ENCODE results near the gene ZNF646.
A peak's percentile ranks its signal among the peaks of the same experiment; 100 is the strongest.

Gene ZNF646

GRCh38 chr16:31114468-31114867 is 40.2 kb downstream of the ZNF646 start:
- no peak for TF ChIP-seq CTCF (conservative IDR thresholded peaks at IDR 0.05; ENCODE audit: low read depth, low read length)
- DNase-seq (ENCODE audit: low read depth) = no peak
- H3K4me3 ChIP-seq (ENCODE audit: low read depth, low read length) = no peak overlapping the region

- peak within 1 kb of the TSS; percentile 71 for H3K4me3 ChIP-seq (ENCODE audit: low read depth, low read length)
- TF ChIP-seq CTCF (conservative IDR thresholded peaks at IDR 0.05; ENCODE audit: low read depth, low read length) = no peak
- DNase-seq (ENCODE audit: low read depth) = peak; percentile 99
Measured at GRCh38 chr16:31117384-31118222, 43.4 kb downstream of the ZNF646 start, which contains the start of gene KAT8. Gene KAT8, plus strand, starts transcription at chr16:31117664. Its CDS starts 18 bp downstream, at chr16:31117682.

- H3K4me3 ChIP-seq (ENCODE audit: low read depth, low read length) = peak overlapping the region; percentile 71
- DNase-seq (ENCODE audit: low read depth) = peak; percentile 84
- TF ChIP-seq CTCF (conservative IDR thresholded peaks at IDR 0.05; ENCODE audit: low read depth, low read length) = no peak
Measured at GRCh38 chr16:31118223-31119155, 44.3 kb downstream of the ZNF646 start.

GRCh38 chr16:31120129-31120528 is 45.9 kb downstream of the ZNF646 start:
- no peak for TF ChIP-seq CTCF (conservative IDR thresholded peaks at IDR 0.05; ENCODE audit: low read depth, low read length)
- DNase-seq (ENCODE audit: low read depth) = no peak

GRCh38 chr16:31125844-31126243 is 51.6 kb downstream of the ZNF646 start:
- TF ChIP-seq CTCF (conservative IDR thresholded peaks at IDR 0.05; ENCODE audit: low read depth, low read length) = no peak
- DNase-seq (ENCODE audit: low read depth) = no peak
- H3K4me3 ChIP-seq (ENCODE audit: low read depth, low read length) = no peak overlapping the region

More at GRCh38 chr16:31120129-31120528, 45.9 kb downstream of the ZNF646 start:
- no peak overlapping the region for H3K4me3 ChIP-seq (ENCODE audit: low read depth, low read length)

GRCh38 chr16:31127182-31127581 is 53.0 kb downstream of the ZNF646 start:
- no peak overlapping the region for H3K4me3 ChIP-seq (ENCODE audit: low read depth, low read length)
- TF ChIP-seq CTCF (conservative IDR thresholded peaks at IDR 0.05; ENCODE audit: low read depth, low read length) = no peak

More at GRCh38 chr16:31127182-31127581, 53.0 kb downstream of the ZNF646 start:
- DNase-seq (ENCODE audit: low read depth) = no peak

All from choroid plexus epithelial cell (primary cell).